GM19035 (cell line): ENCODE measurements around the gene ST6GAL2.

Experiments
- ATAC-seq: cut with Tn5 transposase; IDR thresholded peaks from one replicate; pipeline ENCODE4 v1.9.1; 2021; ENCODE audit not compliant: unreplicated experiment

ST6GAL2 gene

GRCh38 chr2:106866641-106867040 lies 19.3 kb downstream of the ST6GAL2 start:
- ATAC-seq: no peak

- no peak for ATAC-seq
Measured at GRCh38 chr2:106864051-106864450, 21.9 kb downstream of the ST6GAL2 start.

- no peak for ATAC-seq
Measured at GRCh38 chr2:106863387-106863786, 22.6 kb downstream of the ST6GAL2 start.

GRCh38 chr2:106859498-106859897 lies 26.5 kb downstream of the ST6GAL2 start:
- no peak for ATAC-seq

- ATAC-seq: no peak
Measured at GRCh38 chr2:106858810-106859209, 27.2 kb downstream of the ST6GAL2 start.

- ATAC-seq: no peak
Measured at GRCh38 chr2:106857882-106858478, 28.0 kb downstream of the ST6GAL2 start.

- no peak for ATAC-seq
Measured at GRCh38 chr2:106853631-106854030, 32.3 kb downstream of the ST6GAL2 start.

- no peak for ATAC-seq
Measured at GRCh38 chr2:106851881-106852501, 34.0 kb downstream of the ST6GAL2 start.

- ATAC-seq: no peak
Measured at GRCh38 chr2:106851087-106851874, 34.7 kb downstream of the ST6GAL2 start.

- no peak for ATAC-seq
Measured at GRCh38 chr2:106849253-106849652, 36.7 kb downstream of the ST6GAL2 start.

GRCh38 chr2:106847366-106847765 lies 38.6 kb downstream of the ST6GAL2 start:
- ATAC-seq: no peak

- no peak for ATAC-seq
Measured at GRCh38 chr2:106845716-106846115, 40.3 kb downstream of the ST6GAL2 start.

GRCh38 chr2:106843910-106844250 lies 42.1 kb downstream of the ST6GAL2 start:
- ATAC-seq: no peak

GRCh38 chr2:106843001-106843909 lies 42.7 kb downstream of the ST6GAL2 start:
- ATAC-seq: no peak

- ATAC-seq: no peak
Measured at GRCh38 chr2:106841886-106842645, 43.9 kb downstream of the ST6GAL2 start.

GRCh38 chr2:106840818-106841217 lies 45.1 kb downstream of the ST6GAL2 start:
- no peak for ATAC-seq

GRCh38 chr2:106839849-106840595 lies 45.9 kb downstream of the ST6GAL2 start:
- ATAC-seq: no peak

GRCh38 chr2:106833256-106833655 lies 52.7 kb downstream of the ST6GAL2 start:
- no peak for ATAC-seq

- ATAC-seq: no peak
Measured at GRCh38 chr2:106831816-106832569, 54.0 kb downstream of the ST6GAL2 start.
